PC-3 (cell line): ENCODE measurements around the gene ZNF490. TPM values are rescaled to one million over a fixed set of nuclear protein-coding genes. Genes with fewer than 3 reads are reported as not detected.
"Not testable (repeated sequence)": the region's sequence is repeated elsewhere in the genome, so short reads cannot be mapped to it uniquely, and the experiment has no call there.

Source experiments
- ATAC-seq: fragments of 200-7000 bp; cut with Tn5 transposase; 2 replicates; pipeline ENCODE4 v1.9.1; 2020; ENCODE audit warnings: mild to moderate bottlenecking, moderate library complexity
- BruUV-seq: library from RNA; stranded (reverse); fragments of 400-500 nt; replicated peaks from 2 replicates; lab custom pipeline; 2021; lab: Mats Ljungman, UMichigan
- CTCF ChIA-PET: fragments of 300-600 bp; sonication (Branson Sonifier 250); formaldehyde crosslinking; loops from one replicate; lab custom pipeline; 2022; ENCODE audit warnings: antibody characterized with exemption; lab: Charles Lee
- POLR2A ChIA-PET: fragments of 300-600 bp; sonication (Branson Sonifier 250); formaldehyde crosslinking; loops from one replicate; lab custom pipeline; 2022; ENCODE audit warnings: antibody characterized with exemption; ENCODE audit not compliant: unreplicated experiment; lab: Charles Lee
- DNase-seq: peaks from one replicate; pipeline ENCODE4 v3.0.0-alpha.2; 2015
- H2AFZ ChIP-seq: fragments of 300-600 bp; sonication (generic); 2 replicates; pipeline ENCODE4 v1.6.0; 2016; ENCODE audit warnings: antibody characterized with exemption, low read length
- H3F3A ChIP-seq: fragments of 300-600 bp; sonication (generic); one replicate; pipeline ENCODE4 v1.6.0; 2017; ENCODE audit warnings: antibody characterized with exemption, low read length, control low read depth, mild to moderate bottlenecking; ENCODE audit not compliant: unreplicated experiment
- H3K27ac ChIP-seq: fragments of 300-600 bp; sonication (generic); 2 replicates; pipeline ENCODE4 v1.5.1; 2016; ENCODE audit warnings: mild to moderate bottlenecking, low read length
- H3K27me3 ChIP-seq: fragments of 300-600 bp; sonication (generic); 2 replicates; pipeline ENCODE4 v1.6.1; 2016; ENCODE audit warnings: low read length, mixed read lengths
- H3K36me3 ChIP-seq: fragments of 300-600 bp; sonication (generic); 2 replicates; pipeline ENCODE4 v1.6.1; 2016; ENCODE audit warnings: low read depth, mixed run types, low read length, mixed read lengths
- H3K4me1 ChIP-seq: fragments of 300-600 bp; sonication (generic); 2 replicates; pipeline ENCODE4 v1.5.1; 2016; ENCODE audit warnings: low read length; ENCODE audit not compliant: insufficient read depth
- H3K4me2 ChIP-seq: fragments of 300-600 bp; sonication (generic); 2 replicates; pipeline ENCODE4 v1.6.0; 2016; ENCODE audit warnings: low read length
- H3K4me3 ChIP-seq: fragments of 300-600 bp; sonication (generic); 2 replicates; pipeline ENCODE4 v1.5.1; 2016; ENCODE audit warnings: mild to moderate bottlenecking, low read length, mixed read lengths
- H3K79me2 ChIP-seq: fragments of 300-600 bp; sonication (generic); 2 replicates; pipeline ENCODE4 v1.6.1; 2017; ENCODE audit warnings: low read length, mixed read lengths
- H3K9ac ChIP-seq: fragments of 300-600 bp; sonication (generic); 2 replicates; pipeline ENCODE4 v1.6.0; 2016; ENCODE audit warnings: mild to moderate bottlenecking, low read length
- H3K9me2 ChIP-seq: fragments of 300-600 bp; sonication (generic); replicated peaks from 2 replicates; pipeline ENCODE4 v1.6.1; 2016; ENCODE audit warnings: mixed run types, low read length, mixed read lengths
- H3K9me3 ChIP-seq: fragments of 300-600 bp; sonication (generic); 2 replicates; pipeline ENCODE4 v1.6.1; 2016; ENCODE audit warnings: low read length, mixed read lengths
- H4K20me1 ChIP-seq: fragments of 300-600 bp; sonication (generic); 2 replicates; pipeline ENCODE4 v1.6.1; 2016; ENCODE audit warnings: low read length, mixed read lengths
- EZH2 ChIP-seq: fragments of 300-600 bp; sonication (generic); IDR thresholded peaks from one replicate; pipeline ENCODE4 v1.6.1; 2017; ENCODE audit warnings: antibody characterized with exemption, mild to moderate bottlenecking, low read length; ENCODE audit not compliant: unreplicated experiment
- EZH2phosphoT487 ChIP-seq: fragments of 300-600 bp; sonication (generic); IDR thresholded peaks from 2 replicates; pipeline ENCODE4 v1.6.1; 2018; ENCODE audit warnings: mild to moderate bottlenecking, antibody characterized with exemption, low read length, borderline replicate concordance
- intact Hi-C: fragments of 100-400 bp; cut with micrococcal nuclease; formaldehyde crosslinking; loops from 2 replicates; pipeline ENCODE4 v1.9.0; 2023
- total RNA-seq: library from RNA; depleted of rRNA; stranded (reverse); fragments of >200 nt; gene quantifications from 2 replicates; pipeline ENCODE4 v1.2.3, GENCODE V29; 2014
- TF ChIP-seq, protein P1 (sequence below): fragments of 300-600 bp; sonication (generic); conservative IDR thresholded peaks from 2 replicates; pipeline ENCODE4 v1.5.1; 2017; ENCODE audit warnings: antibody characterized with exemption, low read depth, mild to moderate bottlenecking, low read length

The ZNF490 gene
- total RNA-seq, 1 experiment from 2014 or later: 10.7 TPM

DNA sequence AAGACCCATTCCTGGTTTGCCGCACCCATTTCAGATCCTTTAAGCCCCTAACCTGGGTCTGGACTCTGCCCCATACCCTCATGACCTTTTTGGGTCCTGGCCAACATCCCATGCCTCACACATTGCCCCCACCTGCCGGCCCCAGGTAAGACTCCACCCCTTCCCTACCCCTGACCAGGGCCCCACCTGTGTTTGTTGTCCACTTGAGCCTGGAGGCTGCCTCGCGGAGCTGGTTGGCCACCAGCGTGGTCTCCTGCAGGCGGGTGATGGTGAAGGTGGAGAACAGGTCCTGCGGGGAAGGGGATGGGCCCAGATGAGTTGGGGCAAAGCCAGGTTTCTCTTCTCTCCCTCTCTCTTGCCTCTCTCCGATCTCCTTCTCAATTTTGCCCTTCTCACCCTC, 36.4 kb upstream of the ZNF490 start:
- no peak overlapping the region for H3K27ac ChIP-seq
- H3K4me3 ChIP-seq: no peak overlapping the region
- H3K27me3 ChIP-seq: no peaks in the 10 kb centered on the region
- no peak overlapping the region for H3K9ac ChIP-seq
- TF ChIP-seq, protein P1, sequence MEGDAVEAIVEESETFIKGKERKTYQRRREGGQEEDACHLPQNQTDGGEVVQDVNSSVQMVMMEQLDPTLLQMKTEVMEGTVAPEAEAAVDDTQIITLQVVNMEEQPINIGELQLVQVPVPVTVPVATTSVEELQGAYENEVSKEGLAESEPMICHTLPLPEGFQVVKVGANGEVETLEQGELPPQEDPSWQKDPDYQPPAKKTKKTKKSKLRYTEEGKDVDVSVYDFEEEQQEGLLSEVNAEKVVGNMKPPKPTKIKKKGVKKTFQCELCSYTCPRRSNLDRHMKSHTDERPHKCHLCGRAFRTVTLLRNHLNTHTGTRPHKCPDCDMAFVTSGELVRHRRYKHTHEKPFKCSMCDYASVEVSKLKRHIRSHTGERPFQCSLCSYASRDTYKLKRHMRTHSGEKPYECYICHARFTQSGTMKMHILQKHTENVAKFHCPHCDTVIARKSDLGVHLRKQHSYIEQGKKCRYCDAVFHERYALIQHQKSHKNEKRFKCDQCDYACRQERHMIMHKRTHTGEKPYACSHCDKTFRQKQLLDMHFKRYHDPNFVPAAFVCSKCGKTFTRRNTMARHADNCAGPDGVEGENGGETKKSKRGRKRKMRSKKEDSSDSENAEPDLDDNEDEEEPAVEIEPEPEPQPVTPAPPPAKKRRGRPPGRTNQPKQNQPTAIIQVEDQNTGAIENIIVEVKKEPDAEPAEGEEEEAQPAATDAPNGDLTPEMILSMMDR: no peak
- no peak for TF ChIP-seq EZH2
- 0 out of 2 replicates have a peak, but pooled peaks cover 3% of the 10 kb centered on the region for H3K36me3 ChIP-seq
- H3K4me2 ChIP-seq: no peak overlapping the region
- intact Hi-C loops: no loop called here
- H2AFZ ChIP-seq: no peak overlapping the region
- no TSS peak for BruUV-seq
- POLR2A ChIA-PET: no interaction called here
- H3F3A ChIP-seq: no peaks in the 10 kb centered on the region
- no peaks in the 10 kb centered on the region for H3K4me1 ChIP-seq
- no peaks in the 10 kb centered on the region for H3K9me3 ChIP-seq
- H4K20me1 ChIP-seq: no peaks in the 10 kb centered on the region
- no peaks in the 10 kb centered on the region for H3K79me2 ChIP-seq
- CTCF ChIA-PET: no interaction called here
- no peaks in the 10 kb centered on the region for H3K9me2 ChIP-seq
- no peak for ATAC-seq
- no peak for DNase-seq

DNA sequence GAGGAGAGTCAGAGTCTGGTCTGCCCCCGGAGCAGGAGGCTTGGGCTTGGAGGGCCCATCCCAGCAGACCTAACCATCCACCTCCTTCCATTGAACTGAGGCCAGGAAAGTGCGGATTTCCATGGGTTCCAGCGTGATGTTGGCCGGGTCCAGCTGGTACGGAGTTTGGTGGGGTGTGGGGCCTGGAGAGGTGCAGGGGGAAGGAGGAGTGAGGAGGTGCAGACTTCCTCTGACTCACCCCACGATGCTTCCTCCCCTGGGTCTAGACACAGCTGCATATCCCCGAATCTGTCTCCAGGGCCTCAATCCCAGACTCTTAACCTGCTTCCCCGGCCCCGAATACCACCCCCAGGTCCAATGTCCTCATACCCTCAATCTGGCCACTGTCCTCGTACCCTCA, 35.9 kb upstream of the ZNF490 start:
- Histone ChIP-seq H3K4me1 (no peaks in the 10 kb centered on the region), H3K27ac (no peak overlapping the region), H4K20me1 (no peaks in the 10 kb centered on the region), H3K79me2 (no peaks in the 10 kb centered on the region), H3K4me3 (no peak overlapping the region), H3K9me2 (no peaks in the 10 kb centered on the region), H3K36me3 (0 out of 2 replicates have a peak, but pooled peaks cover 3% of the 10 kb centered on the region), H3K9ac (no peak overlapping the region), H2AFZ (no peak overlapping the region), H3K9me3 (no peaks in the 10 kb centered on the region), H3F3A (no peaks in the 10 kb centered on the region), H3K27me3 (no peaks in the 10 kb centered on the region), H3K4me2 (no peak overlapping the region)
- TSS peak; percentile 34 for BruUV-seq
- DNase-seq (no peak), ATAC-seq (no peak)
- intact Hi-C loops: no loop called here
- ChIA-PET POLR2A (interaction anchor here (0.6 kb wide), 1 partner anchor 8 kb away, joined by 6 read pairs; no protein-coding TSS in a partner anchor), CTCF (no interaction called here)
- TF ChIP-seq, protein P1: no peak
- TF ChIP-seq EZH2 (no peak), EZH2phosphoT487 (no peak)

DNA sequence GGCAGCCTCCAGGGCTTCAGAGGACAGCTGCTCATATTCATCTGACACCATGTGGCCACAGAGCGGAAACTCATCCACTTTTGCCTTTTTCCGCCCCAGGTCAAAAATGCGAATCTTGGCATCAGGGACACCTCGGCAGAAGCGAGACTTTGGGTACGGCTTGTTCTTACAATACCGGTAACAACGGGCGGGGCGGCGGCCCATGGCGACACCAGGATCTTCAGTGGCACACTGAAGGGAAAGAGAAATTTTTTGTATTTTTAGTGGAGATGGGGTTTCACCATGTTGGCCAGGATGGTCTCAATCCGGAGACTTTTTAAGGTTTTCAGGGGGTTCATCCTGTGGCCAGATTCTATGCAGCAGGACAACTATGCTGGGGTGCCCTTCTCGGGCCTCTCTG, 33.1 kb upstream of the ZNF490 start:
- H2AFZ ChIP-seq, H3K4me3 ChIP-seq, BruUV-seq, H4K20me1 ChIP-seq, H3K79me2 ChIP-seq, intact Hi-C loops, H3K27ac ChIP-seq, CTCF ChIA-PET, DNase-seq, ATAC-seq, H3K4me1 ChIP-seq, H3F3A ChIP-seq, H3K9me2 ChIP-seq, POLR2A ChIA-PET, H3K27me3 ChIP-seq, H3K4me2 ChIP-seq, H3K9ac ChIP-seq, H3K9me3 ChIP-seq, H3K36me3 ChIP-seq: not testable (repeated sequence)
